Measurements from ENCODE around the gene IL33. TPM values are rescaled to one million over a fixed set of nuclear protein-coding genes. Genes with fewer than 3 reads are reported as not detected.

IL33 gene
- total RNA-seq, 2 experiments from 2014 or later = not detected

DNA sequence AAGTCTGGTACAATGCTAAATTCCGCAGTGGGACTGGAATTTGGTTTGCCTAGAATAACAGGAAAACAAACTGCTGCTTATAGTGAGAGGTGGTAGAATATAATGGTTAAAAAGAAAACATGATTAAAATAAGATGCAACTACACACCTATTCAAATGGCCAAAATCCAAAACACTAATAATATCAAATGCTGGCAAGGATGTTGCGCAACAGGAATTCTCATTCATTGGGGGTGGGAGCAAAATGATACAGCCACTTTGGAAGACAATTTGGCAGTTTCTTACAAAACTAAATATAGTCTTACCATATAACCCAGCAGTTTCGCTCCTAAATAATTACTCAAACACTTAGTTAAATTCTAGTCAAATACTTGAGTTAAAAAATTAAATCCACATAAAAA is 61.8 kb downstream of the IL33 start:
- Mint-ChIP-seq H3K27ac (no peak overlapping the region), H3K9me3 (no peaks in the 10 kb centered on the region), H3K4me1 (no peaks in the 10 kb centered on the region), H3K27me3 (peaks cover 6% of the 10 kb centered on the region), H3K4me3 (no peak overlapping the region), H3K36me3 (no peaks in the 10 kb centered on the region)
- DNase-seq (no peak), ATAC-seq (ENCODE audit: low read depth) (no peak)
- POLR2A ChIA-PET = no interaction called here

DNA sequence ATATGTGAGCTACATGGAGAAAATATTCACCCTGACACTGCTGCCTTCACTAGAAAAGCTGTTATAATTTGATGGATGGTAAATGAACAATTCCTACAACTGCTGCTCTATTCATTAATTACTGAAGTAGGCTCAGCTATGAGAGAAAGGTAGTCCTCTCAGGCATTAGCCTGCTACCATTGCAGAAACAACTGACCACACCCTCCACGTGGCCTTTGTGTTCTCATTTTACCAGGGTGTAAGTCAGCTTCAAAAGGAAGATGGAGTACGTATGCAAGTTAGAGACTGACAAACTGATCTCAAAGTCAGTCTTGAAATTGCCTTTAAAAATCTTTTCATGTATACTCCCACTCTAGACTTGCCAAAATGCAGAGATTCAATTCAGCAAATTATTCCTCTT is 86.3 kb downstream of the IL33 start:
- DNase-seq = no peak
- H3K36me3 Mint-ChIP-seq = no peaks in the 10 kb centered on the region
- H3K27ac Mint-ChIP-seq = no peak overlapping the region
- POLR2A ChIA-PET = no interaction called here
- H3K4me1 Mint-ChIP-seq = no peaks in the 10 kb centered on the region
- no peak overlapping the region for H3K4me3 Mint-ChIP-seq
- ATAC-seq (ENCODE audit: low read depth) = no peak
- peaks cover 31% of the 10 kb centered on the region for H3K27me3 Mint-ChIP-seq
- H3K9me3 Mint-ChIP-seq = peaks cover 1% of the 10 kb centered on the region

DNA sequence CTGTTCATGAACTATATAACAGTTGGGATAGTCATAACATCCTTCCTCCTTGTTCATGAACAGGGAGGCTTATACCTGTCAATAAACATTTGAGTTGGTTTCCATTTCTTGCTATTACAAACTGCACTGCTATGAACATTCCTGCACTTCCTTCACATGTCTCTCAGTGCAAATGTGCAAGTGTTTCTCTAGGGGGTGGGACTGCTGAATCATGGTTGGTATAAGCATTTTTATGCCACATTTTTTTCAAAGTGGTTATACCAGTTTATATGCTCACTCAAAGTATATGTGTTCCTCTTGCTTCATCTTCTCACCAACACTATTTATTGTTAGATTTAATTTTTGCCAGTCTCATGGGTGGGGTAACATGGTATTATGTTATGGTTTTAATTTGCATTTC is 86.8 kb downstream of the IL33 start:
- H3K27ac Mint-ChIP-seq = no peak overlapping the region
- H3K4me1 Mint-ChIP-seq = no peaks in the 10 kb centered on the region
- H3K27me3 Mint-ChIP-seq = peaks cover 33% of the 10 kb centered on the region
- no peak for DNase-seq
- ATAC-seq (ENCODE audit: low read depth) = no peak
- H3K9me3 Mint-ChIP-seq = peaks cover 1% of the 10 kb centered on the region
- POLR2A ChIA-PET = no interaction called here
- no peak overlapping the region for H3K4me3 Mint-ChIP-seq
- no peaks in the 10 kb centered on the region for H3K36me3 Mint-ChIP-seq

DNA sequence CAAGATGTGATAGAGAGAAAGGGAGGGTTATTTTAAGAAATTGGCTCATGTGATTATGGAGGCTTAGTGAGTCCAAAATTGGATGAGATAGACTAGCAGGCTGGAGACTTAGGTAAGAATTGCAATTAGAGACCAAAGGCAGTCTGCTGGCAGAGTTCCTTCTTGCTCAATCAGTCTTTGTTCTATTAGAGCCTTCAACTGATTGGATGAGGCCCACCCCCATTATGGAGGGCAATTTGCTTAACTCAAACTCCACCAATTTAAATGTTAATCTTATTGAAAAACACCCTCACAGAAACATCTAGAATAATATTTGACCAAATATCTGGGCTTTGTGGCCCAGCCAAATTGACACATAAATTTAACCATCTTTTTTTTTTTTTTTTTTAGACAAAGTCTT is 88.6 kb downstream of the IL33 start:
- Mint-ChIP-seq H3K9me3 (no peaks in the 10 kb centered on the region), H3K27ac (no peak overlapping the region), H3K27me3 (peaks cover 31% of the 10 kb centered on the region), H3K36me3 (no peaks in the 10 kb centered on the region), H3K4me3 (no peak overlapping the region), H3K4me1 (peaks cover 2% of the 10 kb centered on the region)
- POLR2A ChIA-PET = no interaction called here
- no peak for ATAC-seq (ENCODE audit: low read depth)
- no peak for DNase-seq

DNA sequence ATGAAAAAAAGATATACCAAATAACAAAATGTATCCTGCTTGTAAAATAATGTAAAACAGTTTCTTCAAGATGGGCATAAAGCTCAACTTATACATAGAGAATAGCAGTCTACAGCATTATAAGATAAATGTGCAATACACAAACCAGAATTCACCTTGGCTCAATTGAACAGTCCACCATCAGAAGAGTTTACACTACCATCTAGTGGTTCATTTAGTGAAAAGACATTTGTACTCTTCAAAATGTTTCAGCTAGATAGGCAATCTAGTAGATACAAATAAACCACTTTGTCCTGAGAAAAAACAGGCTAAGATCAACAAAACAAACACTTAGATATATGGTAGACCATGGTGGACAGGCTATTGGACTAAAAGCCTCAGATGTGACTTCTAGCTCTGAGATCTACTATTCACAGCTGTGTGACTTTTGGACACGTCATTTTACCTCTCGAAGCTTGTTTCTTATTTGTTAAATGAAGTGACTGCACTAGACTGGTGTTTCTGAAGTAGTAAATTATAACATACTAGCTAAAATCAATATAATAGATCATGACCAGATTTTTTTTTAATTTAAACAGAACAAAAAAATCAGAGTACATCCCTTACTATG is 90.5 kb downstream of the IL33 start:
- ATAC-seq (ENCODE audit: low read depth) = no peak
- Mint-ChIP-seq H3K27ac (no peak overlapping the region), H3K27me3 (peaks cover 29% of the 10 kb centered on the region), H3K4me1 (peaks cover 2% of the 10 kb centered on the region), H3K9me3 (no peaks in the 10 kb centered on the region), H3K36me3 (no peaks in the 10 kb centered on the region), H3K4me3 (no peak overlapping the region)
- POLR2A ChIA-PET = no interaction called here
- no peak for DNase-seq

Other genes starting within 250 kb of the IL33 start
- 10 to 100 TPM; 25.2 to 27.7 TPM for gene RANBP6, start 200.2 kb upstream of the IL33 start, total RNA-seq
- not detected for gene TPD52L3, start 112.6 kb downstream of the IL33 start, total RNA-seq
- gene UHRF2, start 197.4 kb downstream of the IL33 start, total RNA-seq = 10 to 100 TPM; 78.6 to 84.8 TPM

Measured in activated naive CD8-positive, alpha-beta T cell treated with anti-CD3 and anti-CD28 coated beads, Interleukin-2, amount 10 ng/mL, durations not matched to agents 7 days and 5 days (primary cell).